Astrocyte of the cerebellum (primary cell): Measurements from ENCODE around the gene HMMR.
A peak's percentile ranks its signal among the peaks of the same experiment; 100 is the strongest.

Source experiments
- DNase-seq: peaks from one replicate; pipeline ENCODE4 v3.0.0-alpha.2; 2011; ENCODE audit warnings: low read depth
- H3K4me3 ChIP-seq: 2 replicates; pipeline ENCODE4 v1.5.1; 2011; ENCODE audit warnings: mild to moderate bottlenecking, low read depth, low read length, moderate library complexity
- CTCF ChIP-seq: IDR thresholded peaks from 2 replicates; pipeline ENCODE4 v1.5.1; 2012; ENCODE audit warnings: low read length, low read depth, moderate library complexity, mild to moderate bottlenecking; ENCODE audit errors: missing control alignments
- in situ Hi-C: cut with HindIII; loops from 2 replicates; pipeline ENCODE4 v1.10.0; 2017; ENCODE audit warnings: low sequenced_read_pairs

The HMMR gene

DNA sequence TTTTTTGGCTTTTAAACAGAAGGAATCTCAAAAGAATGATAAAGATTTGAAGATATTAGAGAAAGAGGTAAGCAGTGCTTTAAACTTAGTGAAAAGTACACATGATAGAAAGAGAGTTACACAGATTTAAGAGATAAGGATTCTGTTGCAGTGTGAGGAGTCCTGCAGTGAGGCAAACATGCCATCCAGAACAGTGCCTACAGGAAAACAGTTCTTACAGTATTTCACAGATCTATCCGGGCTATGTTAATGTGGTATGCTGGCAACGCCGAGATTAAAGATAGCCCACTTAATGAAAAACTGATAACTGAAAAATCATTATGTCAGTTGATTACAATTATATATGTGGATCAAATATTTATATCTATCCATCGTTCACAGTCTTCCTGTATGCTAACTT lies 7.2 kb downstream of the HMMR start:
- no peak overlapping the region for H3K4me3 ChIP-seq
- DNase-seq, result no peak
- in situ Hi-C loops, result no loop called here
- TF ChIP-seq CTCF, result no peak

- no peak for DNase-seq
- no peak overlapping the region for H3K4me3 ChIP-seq
- in situ Hi-C loops, result no loop called here
- TF ChIP-seq CTCF, result no peak
Measured at GRCh38 chr5:163473635-163474243, 13.3 kb downstream of the HMMR start.

DNA sequence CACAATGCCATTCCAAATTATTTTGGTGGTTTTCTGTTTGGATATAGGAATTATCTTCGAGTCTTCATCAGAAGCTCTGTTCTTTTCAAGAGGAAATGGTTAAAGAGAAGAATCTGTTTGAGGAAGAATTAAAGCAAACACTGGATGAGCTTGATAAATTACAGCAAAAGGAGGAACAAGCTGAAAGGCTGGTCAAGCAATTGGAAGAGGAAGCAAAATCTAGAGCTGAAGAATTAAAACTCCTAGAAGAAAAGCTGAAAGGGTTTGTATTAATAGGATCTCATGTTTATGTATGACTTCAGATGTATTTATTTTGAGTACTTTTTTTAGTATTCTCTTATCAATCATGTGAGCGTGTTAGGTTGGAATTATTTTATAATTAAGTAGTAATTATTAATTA lies 15.0 kb downstream of the HMMR start:
- DNase-seq, result no peak
- TF ChIP-seq CTCF, result no peak
- in situ Hi-C loops, result no loop called here
- no peak overlapping the region for H3K4me3 ChIP-seq

- H3K4me3 ChIP-seq, result no peak overlapping the region
- no peak for TF ChIP-seq CTCF
- no peak for DNase-seq
- in situ Hi-C loops, result no loop called here
Measured at GRCh38 chr5:163478126-163478981, 17.9 kb downstream of the HMMR start.

DNA sequence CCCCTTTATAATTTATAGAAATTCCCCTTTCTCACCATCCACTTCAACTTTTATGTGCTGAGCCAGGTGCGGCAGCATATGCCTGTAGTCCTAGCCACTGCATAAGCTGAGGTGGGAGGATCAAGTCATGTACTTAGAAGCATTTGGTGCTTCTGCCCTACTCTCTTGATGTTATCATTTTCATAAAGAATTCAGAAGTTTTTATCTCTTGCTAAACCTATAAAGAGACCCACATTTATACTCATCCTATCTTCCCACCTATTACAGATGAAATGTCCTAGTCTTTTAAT lies 18.5 kb downstream of the HMMR start:
- TF ChIP-seq CTCF, result no peak
- in situ Hi-C loops, result no loop called here
- no peak for DNase-seq
- H3K4me3 ChIP-seq, result no peak overlapping the region

DNA sequence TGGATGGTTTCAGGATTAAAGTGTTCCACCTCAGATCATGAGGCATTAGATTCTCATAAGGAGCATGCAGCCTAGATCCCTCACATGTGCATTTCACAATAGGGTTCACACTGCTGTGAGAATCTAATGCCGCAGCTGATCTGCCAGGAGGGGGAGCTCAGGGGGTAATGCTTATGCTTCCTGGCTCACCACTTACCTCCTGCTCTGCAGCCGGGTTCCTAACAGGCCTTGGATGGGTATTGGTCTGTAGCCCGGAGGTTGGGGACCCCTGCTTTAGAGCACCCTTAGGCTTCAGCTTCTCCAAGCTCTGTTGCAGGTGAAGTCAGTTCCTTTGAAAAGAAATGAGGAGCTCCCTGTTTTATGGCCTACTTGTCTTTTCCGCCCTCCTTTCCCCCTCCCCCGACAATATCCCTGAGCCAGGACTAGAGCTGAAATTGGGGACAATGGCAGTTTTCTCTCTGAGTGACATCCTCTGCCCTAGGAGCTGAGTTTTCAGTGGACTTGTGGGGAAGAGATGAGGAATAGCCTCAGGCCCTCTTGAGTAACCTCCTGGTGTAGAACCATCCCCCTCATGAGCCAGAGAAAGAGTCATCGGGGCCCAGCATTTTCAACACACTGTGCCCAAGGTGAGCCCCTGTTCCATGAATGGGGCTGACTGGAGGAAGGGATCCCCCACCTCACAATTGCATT lies 28.8 kb downstream of the HMMR start:
- H3K4me3 ChIP-seq, result no peak overlapping the region
- no peak for DNase-seq
- peak; percentile 32 for TF ChIP-seq CTCF
- in situ Hi-C loops, result no loop called here
